RWPE2 (cell line): Measurements from ENCODE around the gene NLN.

Experiments
- ATAC-seq: fragments of 200-7000 bp; cut with Tn5 transposase; 3 replicates; pipeline ENCODE4 v1.9.1; 2021; ENCODE audit warnings: low read depth
- DNase-seq: peaks from one replicate; pipeline ENCODE4 v3.0.0-alpha.2; 2020; ENCODE audit warnings: low spot score
- H3K27ac ChIP-seq: fragments of 450-650 bp; 2 replicates; pipeline ENCODE4 v1.5.1; 2017; ENCODE audit warnings: mild to moderate bottlenecking; ENCODE audit not compliant: poor library complexity, severe bottlenecking
- H3K27me3 ChIP-seq: fragments of 250-450 bp; sonication (Bioruptor Pico); 2 replicates; pipeline ENCODE4 v1.5.1; 2021; ENCODE audit warnings: mild to moderate bottlenecking, moderate library complexity; ENCODE audit not compliant: insufficient read depth, poor library complexity, severe bottlenecking
- H3K36me3 ChIP-seq: fragments of 250-450 bp; sonication (Bioruptor Pico); 2 replicates; pipeline ENCODE4 v1.5.1; 2020; ENCODE audit warnings: low read depth, mild to moderate bottlenecking, moderate library complexity
- H3K4me1 ChIP-seq: fragments of 250-450 bp; sonication (Bioruptor Pico); 2 replicates; pipeline ENCODE4 v1.5.1; 2021; ENCODE audit warnings: mild to moderate bottlenecking, moderate library complexity; ENCODE audit not compliant: insufficient read depth, poor library complexity, severe bottlenecking
- H3K4me3 ChIP-seq: fragments of 250-450 bp; sonication (Bioruptor Pico); 2 replicates; pipeline ENCODE4 v1.5.1; 2021; ENCODE audit warnings: mild to moderate bottlenecking, moderate library complexity; ENCODE audit not compliant: severe bottlenecking
- H3K9me3 ChIP-seq: fragments of 250-450 bp; sonication (Bioruptor Pico); 2 replicates; pipeline ENCODE4 v1.5.1; 2021; ENCODE audit warnings: mild to moderate bottlenecking, moderate library complexity; ENCODE audit not compliant: severe bottlenecking
- TF ChIP-seq, protein P1 (sequence below): fragments of 450-650 bp; IDR thresholded peaks from one replicate; pipeline ENCODE4 v1.5.1; 2017; ENCODE audit warnings: mild to moderate bottlenecking, moderate library complexity; ENCODE audit not compliant: poor library complexity, severe bottlenecking

NLN gene

GRCh38 chr5:65874241-65874640 lies 152.2 kb downstream of the NLN start:
- H3K36me3 ChIP-seq: no peaks in the 10 kb centered on the region
- ATAC-seq (peak; percentile 84), DNase-seq (no peak)
- H3K27me3 ChIP-seq: no peaks in the 10 kb centered on the region
- no peaks in the 10 kb centered on the region for H3K9me3 ChIP-seq
- TF ChIP-seq, protein P1, sequence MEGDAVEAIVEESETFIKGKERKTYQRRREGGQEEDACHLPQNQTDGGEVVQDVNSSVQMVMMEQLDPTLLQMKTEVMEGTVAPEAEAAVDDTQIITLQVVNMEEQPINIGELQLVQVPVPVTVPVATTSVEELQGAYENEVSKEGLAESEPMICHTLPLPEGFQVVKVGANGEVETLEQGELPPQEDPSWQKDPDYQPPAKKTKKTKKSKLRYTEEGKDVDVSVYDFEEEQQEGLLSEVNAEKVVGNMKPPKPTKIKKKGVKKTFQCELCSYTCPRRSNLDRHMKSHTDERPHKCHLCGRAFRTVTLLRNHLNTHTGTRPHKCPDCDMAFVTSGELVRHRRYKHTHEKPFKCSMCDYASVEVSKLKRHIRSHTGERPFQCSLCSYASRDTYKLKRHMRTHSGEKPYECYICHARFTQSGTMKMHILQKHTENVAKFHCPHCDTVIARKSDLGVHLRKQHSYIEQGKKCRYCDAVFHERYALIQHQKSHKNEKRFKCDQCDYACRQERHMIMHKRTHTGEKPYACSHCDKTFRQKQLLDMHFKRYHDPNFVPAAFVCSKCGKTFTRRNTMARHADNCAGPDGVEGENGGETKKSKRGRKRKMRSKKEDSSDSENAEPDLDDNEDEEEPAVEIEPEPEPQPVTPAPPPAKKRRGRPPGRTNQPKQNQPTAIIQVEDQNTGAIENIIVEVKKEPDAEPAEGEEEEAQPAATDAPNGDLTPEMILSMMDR: no peak
- no peak overlapping the region for H3K4me3 ChIP-seq
- H3K27ac ChIP-seq: peak overlapping the region; percentile 65
- peaks cover 37% of the 10 kb centered on the region for H3K4me1 ChIP-seq

DNA sequence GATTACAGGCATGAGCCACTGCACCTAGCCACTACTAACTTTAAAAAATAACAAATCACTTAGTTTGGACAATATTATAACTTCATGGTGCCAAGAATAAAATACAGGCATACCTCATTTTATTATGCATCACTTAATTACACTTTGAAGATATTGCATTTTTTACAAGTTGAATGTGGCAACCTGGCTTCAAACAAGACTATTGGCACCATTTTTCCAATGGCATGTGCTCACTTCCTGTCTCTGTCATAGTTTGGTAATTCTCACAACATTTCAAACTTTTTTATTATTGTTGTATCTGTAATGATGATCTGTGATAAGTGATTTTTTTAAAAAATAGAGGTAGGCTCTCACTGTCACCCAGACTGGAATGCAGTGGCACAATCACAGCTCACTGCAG lies 154.5 kb downstream of the NLN start:
- DNase-seq (no peak), ATAC-seq (no peak)
- Histone ChIP-seq H3K36me3 (no peaks in the 10 kb centered on the region), H3K4me1 (peaks cover 40% of the 10 kb centered on the region), H3K9me3 (no peaks in the 10 kb centered on the region), H3K27me3 (no peaks in the 10 kb centered on the region), H3K4me3 (no peak overlapping the region), H3K27ac (no peak overlapping the region)
- TF ChIP-seq, protein P1: no peak

DNA sequence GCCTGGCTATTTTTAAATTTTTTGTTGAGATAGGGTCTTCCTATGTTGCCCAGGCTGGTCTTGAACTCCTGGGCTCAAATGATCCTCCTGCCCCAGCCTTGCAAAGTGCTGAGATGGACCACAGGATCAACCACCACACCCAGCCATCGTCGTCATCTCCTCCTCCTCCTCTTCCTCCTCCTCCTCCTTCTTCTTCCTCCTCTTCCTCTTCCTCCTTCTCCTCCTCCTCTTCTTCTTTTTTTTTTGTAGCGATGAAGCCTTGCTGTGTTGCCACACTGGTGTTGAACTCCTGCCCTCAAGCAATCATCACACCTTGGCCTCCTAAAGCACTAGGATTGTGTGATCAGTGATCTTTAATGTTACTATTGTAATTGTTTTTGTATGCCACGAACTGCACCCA lies 155.0 kb downstream of the NLN start:
- peaks cover 35% of the 10 kb centered on the region for H3K4me1 ChIP-seq
- H3K36me3 ChIP-seq: no peaks in the 10 kb centered on the region
- no peaks in the 10 kb centered on the region for H3K9me3 ChIP-seq
- ATAC-seq (no peak), DNase-seq (no peak)
- H3K4me3 ChIP-seq: no peak overlapping the region
- no peak overlapping the region for H3K27ac ChIP-seq
- H3K27me3 ChIP-seq: no peaks in the 10 kb centered on the region
- TF ChIP-seq, protein P1: no peak
